ENCODE data around the gene TOP3A. TPM values are rescaled to one million over a fixed set of nuclear protein-coding genes. Genes with fewer than 3 reads are reported as not detected.

Gene TOP3A
- total RNA-seq, 1 experiment from 2014 or later = 56.1 TPM

- TF ChIP-seq ZNF512 (CRISPR knock-in tag; IDR thresholded peaks at IDR 0.05; ENCODE audit: borderline replicate concordance) (no peak), ZNF671 (CRISPR knock-in tag; IDR thresholded peaks at IDR 0.05) (no peak), SMAD4 (CRISPR knock-in tag; IDR thresholded peaks at IDR 0.05) (no peak), ZNF317 (CRISPR knock-in tag; IDR thresholded peaks at IDR 0.05; ENCODE audit: borderline replicate concordance, low read depth) (no peak), ETV6 (CRISPR knock-in tag; IDR thresholded peaks at IDR 0.05) (0 out of 2 replicates have a peak, but pooled peaks have one; percentile 20), CREB1 (CRISPR knock-in tag; IDR thresholded peaks at IDR 0.05) (no peak), FOXP4 (CRISPR knock-in tag; IDR thresholded peaks at IDR 0.05) (peak; percentile 22; the same call in 1 of the 2 replicates), ZNF416 (CRISPR knock-in tag; IDR thresholded peaks at IDR 0.05) (peak; percentile 62; the same call in 1 of the 2 replicates), JAZF1 (CRISPR knock-in tag; IDR thresholded peaks at IDR 0.05) (no peak)
Observed at GRCh38 chr17:18224387-18225120, 90.2 kb downstream of the TOP3A start (continued).

GRCh38 chr17:18224053-18224386 is 90.8 kb downstream of the TOP3A start:
- DNase-seq (ENCODE audit: low spot score) (no peak), ATAC-seq (no peak)
- no peaks in the 10 kb centered on the region for H3K27me3 Mint-ChIP-seq (ENCODE audit: low read depth)
- H3K9me3 Mint-ChIP-seq = no peaks in the 10 kb centered on the region
- peaks cover 26% of the 10 kb centered on the region for H3K4me1 Mint-ChIP-seq
- TF ChIP-seq ZNF121 (CRISPR knock-in tag; IDR thresholded peaks at IDR 0.05) (no peak), FOXP4 (CRISPR knock-in tag; IDR thresholded peaks at IDR 0.05) (no peak), STAT6 (CRISPR knock-in tag; conservative IDR thresholded peaks at IDR 0.05; ENCODE audit: low read depth) (no peak), HMGA2 (CRISPR knock-in tag; IDR thresholded peaks at IDR 0.05) (no peak), NR1H2 (CRISPR knock-in tag; IDR thresholded peaks at IDR 0.05) (no peak), RELA (CRISPR knock-in tag; IDR thresholded peaks at IDR 0.05; ENCODE audit: borderline replicate concordance) (no peak), NR2C2 (CRISPR knock-in tag; IDR thresholded peaks at IDR 0.05) (no peak), ZNF232 (CRISPR knock-in tag; IDR thresholded peaks at IDR 0.05) (no peak), GTF2I (CRISPR knock-in tag; conservative IDR thresholded peaks at IDR 0.05) (no peak), TCF7 (CRISPR knock-in tag; IDR thresholded peaks at IDR 0.05; ENCODE audit: low read depth) (no peak), PRDM15 (CRISPR knock-in tag; IDR thresholded peaks at IDR 0.05) (no peak), ZNF317 (CRISPR knock-in tag; IDR thresholded peaks at IDR 0.05; ENCODE audit: borderline replicate concordance, low read depth) (no peak)
- H3K36me3 Mint-ChIP-seq = no peaks in the 10 kb centered on the region
- ChIA-PET CTCF (interaction anchor here (0.7 to 1.9 kb wide), 9 partner anchors 23 to 84 kb away, joined by 3 to 11 read pairs (median 6); no protein-coding TSS in a partner anchor), POLR2A (interaction anchor here (1.0 to 1.9 kb wide), 7 partner anchors 23 to 139 kb away, joined by 3 to 17 read pairs (median 4); partner anchors contain the start of genes ALKBH5, MIEF2 and SHMT1)
- peak overlapping the region; percentile 93 for H3K4me3 Mint-ChIP-seq
- peak overlapping the region; percentile 100 for H3K27ac Mint-ChIP-seq

Data from WTC11 (cell line).